Ectodermal cell (in vitro differentiated cells): ENCODE measurements around the gene SLC6A6.

Source experiments
- H3K27ac ChIP-seq: 2 replicates; pipeline ENCODE4 v1.7.0; 2013; ENCODE audit warnings: mild to moderate bottlenecking, low read depth, low read length; ENCODE audit not compliant: insufficient read depth, poor library complexity, severe bottlenecking
- H3K27me3 ChIP-seq: 2 replicates; pipeline ENCODE4 v1.7.0; 2013; ENCODE audit warnings: mild to moderate bottlenecking, low read length; ENCODE audit not compliant: insufficient read depth, control insufficient read depth, poor library complexity, severe bottlenecking
- H3K36me3 ChIP-seq: one replicate; pipeline ENCODE4 v1.7.0; 2013; ENCODE audit warnings: low read length; ENCODE audit not compliant: control insufficient read depth, insufficient read depth
- H3K4me1 ChIP-seq: one replicate; pipeline ENCODE4 v1.7.0; 2013; ENCODE audit warnings: low read length; ENCODE audit not compliant: control insufficient read depth, insufficient read depth
- H3K4me3 ChIP-seq: 2 replicates; pipeline ENCODE4 v1.7.0; 2013; ENCODE audit warnings: low read depth, low read length, control low read depth; ENCODE audit not compliant: insufficient read depth
- H3K9me3 ChIP-seq: 2 replicates; pipeline ENCODE4 v1.7.0; 2013; ENCODE audit warnings: mild to moderate bottlenecking, low read length, moderate library complexity; ENCODE audit not compliant: control insufficient read depth
- WGBS, 2 experiments: methylation state at CpG; one replicate each; pipeline ENCODE4 v1.1.7; 2013; ENCODE audit warnings: missing lambda C conversion rate in 2 of 2; 5-methylcytosine and 5-hydroxymethylcytosine counted together

SLC6A6 gene

GRCh38 chr3:14379843-14380242 lies 22.6 kb upstream of the SLC6A6 start:
- no peaks in the 10 kb centered on the region for H3K4me1 ChIP-seq
- no peaks in the 10 kb centered on the region for H3K27me3 ChIP-seq
- no peak overlapping the region for H3K4me3 ChIP-seq
- H3K36me3 ChIP-seq = no peaks in the 10 kb centered on the region
- no peak overlapping the region for H3K27ac ChIP-seq
- no peaks in the 10 kb centered on the region for H3K9me3 ChIP-seq
- 92 to 94% methylated on average over 10 of the region's 10 CpGs for WGBS, 2 experiments

GRCh38 chr3:14386254-14386653 lies 16.2 kb upstream of the SLC6A6 start:
- WGBS, 2 experiments = 83 to 84% methylated on average over 9 of the region's 9 CpGs
- no peak overlapping the region for H3K27ac ChIP-seq
- H3K9me3 ChIP-seq = no peaks in the 10 kb centered on the region
- no peak overlapping the region for H3K4me3 ChIP-seq
- H3K27me3 ChIP-seq = no peaks in the 10 kb centered on the region
- no peaks in the 10 kb centered on the region for H3K36me3 ChIP-seq
- no peaks in the 10 kb centered on the region for H3K4me1 ChIP-seq

DNA sequence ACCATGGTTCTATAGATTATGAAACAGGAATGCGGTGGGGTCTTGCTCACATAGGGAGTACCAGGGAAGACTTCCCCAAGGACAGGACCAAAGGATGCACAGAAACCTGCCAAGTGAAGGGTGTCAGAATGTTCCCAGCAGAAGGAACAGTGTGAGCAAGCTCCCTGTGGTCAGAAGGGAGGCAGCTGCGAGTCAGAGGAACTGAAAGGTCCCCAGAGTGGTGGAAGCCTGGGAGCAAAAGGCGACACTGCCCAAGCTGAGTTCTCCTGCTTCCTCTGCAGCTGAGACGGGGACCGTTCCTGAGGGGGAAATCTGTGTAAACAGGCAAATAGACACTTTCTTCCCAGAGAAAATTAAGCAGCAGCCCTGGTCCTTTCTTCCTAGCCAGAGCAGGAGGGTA lies 14.2 kb upstream of the SLC6A6 start:
- 91 to 92% methylated on average over 5 of the region's 5 CpGs for WGBS, 2 experiments
- Histone ChIP-seq H3K4me1 (no peaks in the 10 kb centered on the region), H3K9me3 (no peaks in the 10 kb centered on the region), H3K27me3 (no peaks in the 10 kb centered on the region), H3K36me3 (no peaks in the 10 kb centered on the region), H3K27ac (no peak overlapping the region), H3K4me3 (no peak overlapping the region)

DNA sequence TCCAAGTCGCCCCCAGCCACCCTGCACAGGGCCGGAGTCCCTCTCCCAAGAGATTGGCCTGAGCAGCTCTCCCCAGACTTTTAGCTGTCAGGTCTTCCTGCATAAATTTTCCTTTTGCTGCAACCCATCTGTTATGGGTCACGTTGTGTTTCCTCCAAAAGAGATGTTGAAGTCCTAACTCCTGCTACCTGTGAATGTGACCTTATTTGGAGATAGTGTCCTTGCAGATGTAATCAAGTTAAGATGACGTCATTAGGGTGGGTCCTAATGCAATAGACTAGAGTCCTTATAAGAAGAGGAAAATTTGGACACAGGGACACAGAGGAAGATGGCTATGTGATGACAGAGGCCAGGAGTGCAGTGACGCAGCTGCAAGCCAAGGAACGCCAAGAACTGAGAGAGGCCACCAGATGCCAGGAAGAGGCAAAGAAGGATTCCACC lies 13.2 kb upstream of the SLC6A6 start:
- 90 to 92% methylated on average over 6 of the region's 6 CpGs for WGBS, 2 experiments

DNA sequence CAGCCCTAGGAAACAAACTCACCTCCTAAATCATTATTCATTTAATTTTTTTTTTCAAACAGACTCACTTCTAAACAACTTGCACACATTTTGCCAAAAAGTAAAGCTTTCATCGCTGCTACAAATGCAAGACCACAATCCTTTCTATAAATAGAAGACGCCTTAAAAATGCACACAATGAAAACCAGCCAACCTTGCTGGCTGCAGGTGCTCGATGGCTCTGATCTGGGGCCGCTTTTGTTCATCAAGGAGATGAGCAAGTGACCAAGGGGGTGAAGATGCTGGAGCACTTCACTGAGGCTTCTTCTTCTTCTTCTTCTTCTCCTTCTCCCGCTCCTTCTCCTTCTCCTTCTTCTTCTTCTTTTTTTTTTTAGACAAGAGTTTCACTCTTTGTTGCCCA lies 12.7 kb upstream of the SLC6A6 start:
- 84% methylated on average over 5 of the region's 5 CpGs for WGBS, 2 experiments
- Histone ChIP-seq H3K27me3 (no peaks in the 10 kb centered on the region), H3K4me1 (peaks cover 5% of the 10 kb centered on the region), H3K36me3 (no peaks in the 10 kb centered on the region), H3K27ac (no peak overlapping the region), H3K9me3 (no peaks in the 10 kb centered on the region), H3K4me3 (no peak overlapping the region)

More for the DNA sequence above, 13.2 kb upstream of the SLC6A6 start:
- Histone ChIP-seq H3K36me3 (no peaks in the 10 kb centered on the region), H3K4me1 (peaks cover 5% of the 10 kb centered on the region), H3K27me3 (no peaks in the 10 kb centered on the region), H3K27ac (no peak overlapping the region), H3K4me3 (no peak overlapping the region), H3K9me3 (no peaks in the 10 kb centered on the region)

- Histone ChIP-seq H3K4me3 (no peak overlapping the region), H3K27ac (no peak overlapping the region)
- 97 to 98% methylated on average over 4 of the region's 4 CpGs for WGBS, 2 experiments
Measured at GRCh38 chr3:14391033-14391432, 11.4 kb upstream of the SLC6A6 start.

DNA sequence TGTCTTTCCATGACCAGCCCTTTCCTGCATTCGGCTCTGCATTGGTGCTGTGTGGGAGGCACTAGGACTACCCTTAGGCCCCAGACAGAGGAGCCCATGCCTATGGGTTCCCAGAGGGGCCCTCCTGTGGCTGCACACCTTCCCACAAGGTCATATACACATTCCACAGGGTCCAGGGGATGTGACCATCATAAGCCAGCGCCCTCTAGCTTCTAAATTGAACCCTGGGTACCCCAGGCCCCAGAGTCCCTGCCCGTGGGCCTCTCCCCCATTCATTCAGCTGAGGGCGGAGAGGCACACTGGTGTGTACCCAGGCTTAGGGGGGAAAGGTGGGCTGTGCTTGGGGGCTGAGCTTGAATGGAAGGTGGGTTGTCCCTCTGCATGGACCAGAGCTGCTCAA lies 10.2 kb upstream of the SLC6A6 start:
- Histone ChIP-seq H3K36me3 (no peaks in the 10 kb centered on the region), H3K27me3 (no peaks in the 10 kb centered on the region), H3K4me3 (no peak overlapping the region), H3K27ac (no peak overlapping the region), H3K9me3 (no peaks in the 10 kb centered on the region), H3K4me1 (peaks cover 5% of the 10 kb centered on the region)
- 84 to 88% methylated on average over 4 of the region's 4 CpGs for whole genome bisulfite sequencing, 2 experiments

More at GRCh38 chr3:14391033-14391432, 11.4 kb upstream of the SLC6A6 start:
- Histone ChIP-seq H3K4me1 (peaks cover 5% of the 10 kb centered on the region), H3K36me3 (no peaks in the 10 kb centered on the region), H3K27me3 (no peaks in the 10 kb centered on the region), H3K9me3 (no peaks in the 10 kb centered on the region)

DNA sequence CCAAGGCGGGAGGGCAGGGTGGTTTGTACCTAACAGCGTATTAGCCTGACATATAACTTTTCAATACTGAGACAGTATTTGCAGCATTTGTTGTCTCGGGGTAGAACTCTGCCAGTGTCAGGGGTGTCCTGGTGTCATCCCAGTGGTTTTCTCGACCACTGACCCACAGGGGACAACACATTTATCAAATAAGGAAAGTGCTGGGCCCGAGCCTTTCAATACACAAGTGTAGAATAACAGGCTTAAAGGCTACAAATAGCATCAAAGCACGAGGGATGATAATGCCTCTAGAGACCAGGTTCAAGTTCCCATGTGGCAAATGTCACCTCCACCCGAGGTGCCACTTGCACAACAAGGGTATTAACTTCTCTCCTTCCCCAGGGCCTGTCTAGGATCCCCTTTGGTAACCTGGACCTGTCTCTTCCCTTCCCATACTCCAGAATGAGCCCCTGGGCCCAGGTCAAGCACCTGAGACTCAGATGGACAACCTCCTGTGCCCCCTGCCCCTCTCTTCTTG lies 9.5 kb upstream of the SLC6A6 start:
- Histone ChIP-seq H3K27ac (no peak overlapping the region), H3K4me3 (no peak overlapping the region), H3K36me3 (no peaks in the 10 kb centered on the region), H3K27me3 (no peaks in the 10 kb centered on the region), H3K4me1 (peaks cover 5% of the 10 kb centered on the region), H3K9me3 (no peaks in the 10 kb centered on the region)
- WGBS, 2 experiments = 89 to 91% methylated on average over 7 of the region's 7 CpGs

DNA sequence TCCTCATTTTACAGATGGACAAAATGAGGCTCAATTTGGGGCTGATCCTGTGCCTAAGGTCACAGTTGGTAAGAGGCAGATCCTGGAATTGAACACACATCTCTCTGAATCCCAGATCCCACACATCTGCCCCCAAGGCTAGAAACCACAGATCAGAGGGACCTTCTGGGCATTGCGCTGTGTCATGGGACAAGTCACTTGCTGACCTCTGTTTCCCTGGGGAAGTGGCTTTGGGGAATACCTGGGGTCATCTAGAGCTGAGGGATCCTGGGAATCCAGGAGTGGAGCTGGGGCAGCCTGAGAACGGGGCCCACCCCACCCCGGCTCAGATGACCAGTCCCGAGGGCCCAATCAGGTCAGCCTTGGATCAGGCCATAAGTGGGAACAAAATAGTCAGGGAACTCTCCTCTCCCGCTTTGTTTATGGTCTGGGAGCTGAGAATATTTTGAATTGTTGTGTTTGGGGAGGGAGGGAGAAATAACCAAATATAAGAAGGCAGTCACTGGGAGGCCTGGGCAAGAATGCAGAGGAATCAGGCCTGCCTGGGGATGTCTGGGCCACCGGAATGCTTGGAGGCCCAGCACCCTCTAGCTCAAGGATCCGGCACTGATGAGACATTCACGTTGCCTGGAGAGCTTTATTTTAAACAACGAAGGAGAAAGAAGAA lies 8.8 kb upstream of the SLC6A6 start:
- no peak overlapping the region for H3K27ac ChIP-seq
- no peak overlapping the region for H3K4me3 ChIP-seq
- WGBS, 2 experiments = 77 to 78% methylated on average over 9 of the region's 9 CpGs
- no peaks in the 10 kb centered on the region for H3K27me3 ChIP-seq
- H3K36me3 ChIP-seq = no peaks in the 10 kb centered on the region
- H3K9me3 ChIP-seq = no peaks in the 10 kb centered on the region
- peaks cover 5% of the 10 kb centered on the region for H3K4me1 ChIP-seq

DNA sequence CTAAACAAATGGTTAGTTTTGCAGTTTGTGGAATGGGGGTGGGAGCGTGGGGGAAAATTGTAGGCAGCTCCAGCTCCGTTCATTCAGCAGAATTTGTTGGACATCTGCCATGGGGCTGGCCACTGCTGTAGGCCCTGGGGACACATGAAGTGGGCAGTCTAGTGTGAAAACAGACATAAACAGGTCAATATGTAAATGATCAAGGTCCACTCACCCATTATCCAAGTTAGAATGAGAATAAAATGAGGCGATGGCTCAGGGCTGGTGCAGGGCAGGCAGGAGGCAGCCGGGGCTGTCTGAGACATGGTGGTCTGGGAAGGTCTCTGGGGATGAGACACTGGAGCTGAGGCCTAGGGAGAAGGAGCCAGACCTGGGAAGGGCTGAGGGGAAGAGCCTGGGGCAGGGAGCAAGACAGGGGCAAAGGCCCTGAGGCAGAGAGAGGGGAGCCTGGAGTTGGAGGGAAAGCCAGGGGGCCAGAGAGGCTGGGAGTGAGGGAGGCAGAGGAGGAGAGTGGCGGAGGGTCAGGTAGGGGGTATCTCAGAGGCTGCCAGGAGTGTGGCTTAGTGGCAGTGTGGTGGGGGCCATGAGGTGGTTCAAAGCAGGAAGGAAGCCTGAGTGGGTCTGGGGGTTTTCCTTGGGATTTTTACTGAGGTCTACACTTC lies 6.2 kb upstream of the SLC6A6 start:
- Histone ChIP-seq H3K4me3 (no peak overlapping the region), H3K27me3 (no peaks in the 10 kb centered on the region), H3K4me1 (peaks cover 5% of the 10 kb centered on the region), H3K9me3 (no peaks in the 10 kb centered on the region), H3K27ac (no peak overlapping the region), H3K36me3 (no peaks in the 10 kb centered on the region)
- 91 to 92% methylated on average over 5 of the region's 5 CpGs for WGBS, 2 experiments
